CD4-positive, alpha-beta memory T cell (primary cell): ENCODE results near the gene NAPSA. TPM values are rescaled to one million over a fixed set of nuclear protein-coding genes. Genes with fewer than 3 reads are reported as not detected.

Experiments used
- CTCF ChIA-PET: fragments of 350-600 bp; sonication (Branson Sonifier 250); formaldehyde crosslinking; loops from one replicate; lab custom pipeline; 2021; ENCODE audit warnings: inconsistent platforms; ENCODE audit not compliant: partially characterized antibody; lab: Charles Lee
- POLR2A ChIA-PET: fragments of 350-600 bp; sonication (Branson Sonifier 250); formaldehyde crosslinking; loops from one replicate; lab custom pipeline; 2021; ENCODE audit not compliant: partially characterized antibody; lab: Charles Lee
- DNase-seq, 5 donors: peaks; one replicate each; pipeline versions ENCODE4 v3.0.0 to v3.0.0-alpha.2; 2020 to 2022; ENCODE audit warnings: mixed read lengths in 1 of 5
- H3K27ac ChIP-seq: one replicate; pipeline ENCODE4 v1.7.0; 2013; ENCODE audit warnings: low read depth, low read length
- H3K27me3 ChIP-seq: 2 replicates; pipeline ENCODE4 v1.7.0; 2013; ENCODE audit warnings: mild to moderate bottlenecking, low read length, moderate library complexity; ENCODE audit not compliant: insufficient read depth
- H3K36me3 ChIP-seq: 2 replicates; pipeline ENCODE4 v1.7.0; 2013; ENCODE audit warnings: mild to moderate bottlenecking, low read length, moderate library complexity; ENCODE audit not compliant: insufficient read depth
- H3K4me1 ChIP-seq: 2 replicates; pipeline ENCODE4 v1.7.0; 2013; ENCODE audit warnings: mild to moderate bottlenecking, low read length, moderate library complexity; ENCODE audit not compliant: insufficient read depth
- H3K4me3 ChIP-seq, 2 donors: one replicate each; pipeline ENCODE4 v1.7.0; 2013; ENCODE audit warnings: low read length in 2 of 2, mild to moderate bottlenecking in 1 of 2
- H3K9me3 ChIP-seq, 2 donors: one replicate each; pipeline ENCODE4 v1.7.0; 2013; ENCODE audit warnings: low read length in 2 of 2, control low read depth in 1 of 2; ENCODE audit not compliant: control insufficient read depth in 1 of 2
- H3K27ac Mint-ChIP-seq, 7 donors: one replicate each; pipeline ENCODE4 v1.8.0; 2020 to 2021; ENCODE audit warnings: mixed read lengths in 7 of 7, mild to moderate bottlenecking in 6 of 7, inconsistent platforms in 3 of 7, moderate library complexity in 3 of 7
- H3K27me3 Mint-ChIP-seq, 2 donors: one replicate each; pipeline ENCODE4 v1.8.0; 2020 to 2021; ENCODE audit warnings: mixed read lengths in 2 of 2
- H3K36me3 Mint-ChIP-seq, 2 donors: one replicate each; pipeline ENCODE4 v1.8.0; 2020 to 2021; ENCODE audit warnings: mixed read lengths in 2 of 2, inconsistent platforms in 1 of 2, mild to moderate bottlenecking in 1 of 2
- H3K4me1 Mint-ChIP-seq, 4 donors: one replicate each; pipeline ENCODE4 v1.8.0; 2020 to 2021; ENCODE audit warnings: mixed read lengths in 4 of 4, mild to moderate bottlenecking in 1 of 4
- H3K4me3 Mint-ChIP-seq, 8 donors: one replicate each; pipeline ENCODE4 v1.8.0; 2020 to 2021; ENCODE audit warnings: mixed read lengths in 8 of 8, mild to moderate bottlenecking in 7 of 8, moderate library complexity in 6 of 8, inconsistent platforms in 3 of 8
- H3K9me3 Mint-ChIP-seq, 8 donors: one replicate each; pipeline ENCODE4 v1.8.0; 2020 to 2021; ENCODE audit warnings: mixed read lengths in 8 of 8, mild to moderate bottlenecking in 5 of 8, inconsistent platforms in 3 of 8, moderate library complexity in 1 of 8
- intact Hi-C: fragments of 100-400 bp; cut with micrococcal nuclease; formaldehyde crosslinking; loops from one replicate; pipeline ENCODE4 v1.15.1; 2023
- polyA plus RNA-seq, 2 donors: library from polyadenylated mRNA; unstranded; fragments of 300-500 nt; fragmentation: Illumina TruSeq; gene quantifications; one replicate each; pipeline ENCODE4 v1.2.3, GENCODE V29; 2021
- total RNA-seq, 2 experiments: library from RNA; stranded (reverse); gene quantifications; one replicate each; pipeline ENCODE4 v1.2.3, GENCODE V29; 2021

NAPSA gene
- total and polyA plus RNA-seq, 4 experiments from 2014 or later = 0.57 to 6.6 (median 2.7) TPM

- Mint-ChIP-seq H3K9me3 (peaks cover 0 to 6% (median 0%) of the 10 kb centered on the region in 8 donors), H3K4me1 (peaks cover 5 to 19% (median 13%) of the 10 kb centered on the region in 4 donors), H3K36me3 (no peaks in the 10 kb centered on the region), H3K27me3 (peaks cover 29 to 49% of the 10 kb centered on the region in 2 donors), H3K27ac (peak overlapping the region in 3 of 7 donors; percentile 35 to 71 (median 54)), H3K4me3 (peak overlapping the region; percentile 15 to 77 (median 68))
- Histone ChIP-seq H3K27ac (no peak overlapping the region), H3K4me3 (no peak overlapping the region), H3K4me1 (peaks cover 5% of the 10 kb centered on the region), H3K9me3 (no peaks in the 10 kb centered on the region), H3K27me3 (peaks cover 31% of the 10 kb centered on the region), H3K36me3 (no peaks in the 10 kb centered on the region)
- DNase-seq = no peak
- CTCF ChIA-PET = no interaction called here
- POLR2A ChIA-PET = no interaction called here
- intact Hi-C loops = no loop called here
Observed at GRCh38 chr19:50315773-50316448, 49.5 kb downstream of the NAPSA start.

DNA sequence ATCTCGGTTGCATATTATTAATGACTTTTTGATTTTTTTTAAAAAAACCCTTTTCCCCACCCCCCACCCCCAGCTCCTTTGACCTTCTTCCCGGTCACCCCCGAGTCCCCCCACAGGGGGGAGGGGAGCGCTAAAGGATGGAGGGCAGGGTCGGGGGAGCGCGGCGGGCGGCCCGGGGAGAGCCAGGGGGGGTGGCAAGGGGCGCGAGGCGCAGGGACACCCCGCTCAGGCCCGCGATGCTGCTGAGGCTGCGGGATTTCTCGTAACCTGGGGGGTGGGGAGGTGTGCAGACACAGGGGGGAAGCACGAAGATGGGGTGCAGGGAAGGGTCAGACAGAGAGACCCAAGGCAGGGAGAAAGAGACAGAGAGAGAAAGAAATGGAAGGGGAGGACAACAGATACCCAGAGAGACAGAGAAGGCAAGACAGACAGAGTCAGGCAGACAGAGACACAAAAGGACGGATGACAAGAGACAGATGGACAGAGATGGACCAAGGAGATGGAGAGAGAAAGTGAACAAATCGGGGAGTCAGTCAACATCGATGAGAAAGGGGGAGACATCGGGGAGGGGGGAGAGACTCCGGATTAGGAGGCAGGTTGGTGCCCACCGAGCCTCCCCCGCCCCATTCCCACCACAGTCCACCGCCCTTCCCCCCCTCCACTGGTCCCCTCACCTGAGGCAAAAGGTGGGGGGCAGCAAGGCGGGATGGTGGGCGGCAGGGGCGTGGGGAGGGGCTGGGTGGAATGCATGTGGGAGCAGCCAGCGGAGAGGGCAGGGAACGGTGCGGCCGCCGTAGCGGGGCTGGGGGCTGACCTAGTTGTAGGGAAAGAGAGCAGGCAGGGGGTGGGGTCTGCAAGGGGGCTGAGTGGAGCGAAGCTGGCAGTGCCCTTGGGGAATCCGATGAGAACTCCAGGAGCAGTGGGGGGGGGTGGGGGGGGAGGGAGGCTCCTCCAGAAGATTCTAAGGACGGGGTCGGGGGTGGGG lies 50.4 kb downstream of the NAPSA start:
- no peaks in the 10 kb centered on the region for H3K9me3 ChIP-seq
- H3K27me3 ChIP-seq = peaks cover 36% of the 10 kb centered on the region
- H3K4me3 Mint-ChIP-seq = peak overlapping the region in 5 of 8 donors; percentile 51 to 79 (median 74)
- ChIA-PET CTCF (no interaction called here), POLR2A (no interaction called here)
- H3K27ac ChIP-seq = no peak overlapping the region
- peaks cover 35 to 54% of the 10 kb centered on the region in 2 donors for H3K27me3 Mint-ChIP-seq
- intact Hi-C loops = no loop called here
- no peak for DNase-seq
- peaks cover 5% of the 10 kb centered on the region for H3K4me1 ChIP-seq
- peaks cover 0 to 6% (median 0%) of the 10 kb centered on the region in 8 donors for H3K9me3 Mint-ChIP-seq
- H3K4me1 Mint-ChIP-seq = peaks cover 5 to 19% (median 13%) of the 10 kb centered on the region in 4 donors
- H3K36me3 Mint-ChIP-seq = no peaks in the 10 kb centered on the region
- no peak overlapping the region for H3K4me3 ChIP-seq
- peak overlapping the region in 1 of 7 donors; percentile 92 for H3K27ac Mint-ChIP-seq
- no peaks in the 10 kb centered on the region for H3K36me3 ChIP-seq

- Histone ChIP-seq H3K4me3 (no peak overlapping the region), H3K9me3 (no peaks in the 10 kb centered on the region), H3K36me3 (no peaks in the 10 kb centered on the region), H3K4me1 (peaks cover 5% of the 10 kb centered on the region), H3K27me3 (peaks cover 37% of the 10 kb centered on the region), H3K27ac (no peak overlapping the region)
- no peak overlapping the region for H3K4me3 Mint-ChIP-seq
- DNase-seq = no peak
- H3K9me3 Mint-ChIP-seq = peaks cover 0 to 4% (median 0%) of the 10 kb centered on the region in 8 donors
- intact Hi-C loops = no loop called here
- H3K27me3 Mint-ChIP-seq = peaks cover 33 to 53% of the 10 kb centered on the region in 2 donors
- CTCF ChIA-PET = no interaction called here
- no peaks in the 10 kb centered on the region for H3K36me3 Mint-ChIP-seq
- POLR2A ChIA-PET = no interaction called here
- H3K4me1 Mint-ChIP-seq = peaks cover 5 to 19% (median 13%) of the 10 kb centered on the region in 4 donors
- H3K27ac Mint-ChIP-seq = no peak overlapping the region
Observed at GRCh38 chr19:50313812-50314536, 51.5 kb downstream of the NAPSA start.

DNA sequence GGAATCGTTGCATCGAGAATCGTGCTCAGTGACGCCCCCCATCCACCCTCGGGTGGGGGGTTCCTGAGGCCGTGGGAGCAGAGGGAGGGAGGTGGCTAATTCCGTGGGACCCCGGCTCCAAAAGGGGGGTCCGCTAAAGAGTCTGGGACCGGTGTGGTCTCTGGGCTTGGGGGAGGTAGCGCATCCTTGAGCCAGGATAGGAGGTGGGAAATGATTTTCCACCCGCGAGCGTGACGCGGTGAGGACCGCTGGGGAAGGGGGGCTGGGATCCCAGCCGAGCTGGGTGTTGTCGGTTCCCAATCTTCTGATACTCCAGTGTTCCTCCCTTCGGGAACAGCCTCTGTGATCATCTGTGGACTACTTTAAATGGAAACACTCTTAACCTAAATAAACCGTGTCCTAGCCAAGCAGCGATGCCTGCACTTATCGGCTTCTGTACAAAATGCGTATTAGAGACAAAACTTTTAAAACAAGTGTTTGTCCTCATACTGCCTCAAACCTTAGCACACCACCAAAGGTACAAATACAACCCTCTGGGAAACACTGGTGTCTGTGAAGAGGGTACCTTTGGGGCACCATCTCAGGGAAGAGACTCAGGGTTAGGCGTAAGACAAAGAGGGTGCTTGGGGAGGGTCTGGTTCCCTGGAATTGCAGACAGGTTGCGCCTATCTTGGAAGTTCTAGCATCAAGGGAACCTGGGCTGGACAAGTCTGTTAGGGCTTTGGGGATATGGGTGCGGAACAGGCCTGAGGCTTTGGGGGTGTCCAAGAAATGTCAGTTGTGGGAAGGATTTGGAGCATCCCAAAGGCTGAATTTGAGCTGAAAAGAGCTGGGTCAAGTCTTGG lies 52.2 kb downstream of the NAPSA start:
- ChIA-PET POLR2A (no interaction called here), CTCF (no interaction called here)
- intact Hi-C loops = no loop called here
- no peak for DNase-seq
- Mint-ChIP-seq H3K36me3 (no peaks in the 10 kb centered on the region), H3K4me1 (peaks cover 5 to 19% (median 13%) of the 10 kb centered on the region in 4 donors), H3K27ac (no peak overlapping the region), H3K4me3 (peak overlapping the region in 2 of 8 donors; percentile 26 to 37), H3K27me3 (peaks cover 39 to 56% of the 10 kb centered on the region in 2 donors), H3K9me3 (peaks cover 0 to 4% (median 0%) of the 10 kb centered on the region in 8 donors)
- H3K36me3 ChIP-seq = no peaks in the 10 kb centered on the region
- no peak overlapping the region for H3K4me3 ChIP-seq
- H3K27ac ChIP-seq = no peak overlapping the region
- H3K9me3 ChIP-seq = no peaks in the 10 kb centered on the region
- peaks cover 37% of the 10 kb centered on the region for H3K27me3 ChIP-seq
- peaks cover 5% of the 10 kb centered on the region for H3K4me1 ChIP-seq

DNA sequence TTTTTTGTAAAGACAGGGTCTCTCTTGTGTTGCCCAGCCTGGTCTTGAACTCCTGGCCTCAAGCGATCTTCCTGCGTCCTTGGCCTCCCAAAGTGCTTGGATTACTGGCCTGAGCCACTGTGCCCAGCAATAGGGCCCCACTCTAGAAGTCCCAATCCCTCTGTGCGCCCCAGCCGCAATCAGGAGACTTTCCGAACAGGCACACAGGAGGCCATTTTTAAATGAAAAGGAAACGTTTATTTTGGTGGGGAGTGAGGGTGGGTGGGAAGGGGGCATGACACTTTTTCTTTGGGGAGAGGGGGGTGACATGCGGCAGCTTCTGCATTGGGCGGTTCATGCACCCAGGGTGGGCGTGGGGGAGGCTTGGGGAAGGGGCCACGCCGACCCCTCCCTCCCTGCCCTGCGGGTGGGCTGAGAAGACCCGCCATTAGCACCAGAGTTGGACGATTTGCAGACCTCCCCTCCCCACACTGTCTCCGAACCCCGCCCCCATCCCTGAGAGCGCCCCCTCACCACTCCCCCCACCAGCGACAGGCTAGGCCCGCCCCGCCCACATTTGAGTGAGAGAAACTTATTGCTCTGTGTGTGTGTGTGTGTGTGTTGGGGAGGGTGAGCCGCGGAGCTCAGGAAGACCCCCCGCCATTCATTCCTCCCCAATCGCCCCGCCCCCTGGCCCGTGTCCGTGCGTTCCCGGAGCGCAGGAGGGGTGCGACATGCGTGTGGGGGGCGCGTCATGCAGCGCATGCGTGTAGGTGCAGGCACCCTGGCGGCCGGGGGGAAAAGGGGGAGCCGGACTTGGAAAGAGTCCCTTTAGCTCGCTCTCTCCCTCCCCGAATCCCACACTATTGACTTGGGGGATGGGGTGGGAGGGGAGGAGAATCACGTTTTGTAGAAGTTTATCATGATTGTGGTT lies 53.5 kb downstream of the NAPSA start:
- peaks cover 5 to 19% (median 13%) of the 10 kb centered on the region in 4 donors for H3K4me1 Mint-ChIP-seq

More for the DNA sequence above, 53.5 kb downstream of the NAPSA start:
- peaks cover 5% of the 10 kb centered on the region for H3K4me1 ChIP-seq
- peaks cover 41 to 56% of the 10 kb centered on the region in 2 donors for H3K27me3 Mint-ChIP-seq
- H3K27me3 ChIP-seq = peaks cover 37% of the 10 kb centered on the region
- H3K27ac ChIP-seq = no peak overlapping the region
- ChIA-PET POLR2A (no interaction called here), CTCF (no interaction called here)
- DNase-seq = no peak
- H3K27ac Mint-ChIP-seq = no peak overlapping the region
- no peaks in the 10 kb centered on the region for H3K36me3 Mint-ChIP-seq
- H3K36me3 ChIP-seq = no peaks in the 10 kb centered on the region
- H3K4me3 Mint-ChIP-seq = no peak overlapping the region
- H3K9me3 Mint-ChIP-seq = peaks cover 0 to 2% (median 0%) of the 10 kb centered on the region in 8 donors
- H3K9me3 ChIP-seq = no peaks in the 10 kb centered on the region
- intact Hi-C loops = no loop called here
- no peak overlapping the region for H3K4me3 ChIP-seq
